HG03432 (cell line): ENCODE data around the gene MCRIP2.
"Not testable (repeated sequence)": the region's sequence is repeated elsewhere in the genome, so short reads cannot be mapped to it uniquely, and the experiment has no call there.

ENCODE experiments used
- ATAC-seq: cut with Tn5 transposase; IDR thresholded peaks from one replicate; pipeline ENCODE4 v1.9.1; 2021; ENCODE audit warnings: mild to moderate bottlenecking, moderate library complexity; ENCODE audit not compliant: unreplicated experiment

The MCRIP2 gene

GRCh38 chr16:641326-642188 lies at the start of gene MCRIP2:
Gene MCRIP2, plus strand, starts transcription at chr16:641828. Its CDS starts 164 bp downstream, at chr16:641992.
- peak; percentile 50 for ATAC-seq

DNA sequence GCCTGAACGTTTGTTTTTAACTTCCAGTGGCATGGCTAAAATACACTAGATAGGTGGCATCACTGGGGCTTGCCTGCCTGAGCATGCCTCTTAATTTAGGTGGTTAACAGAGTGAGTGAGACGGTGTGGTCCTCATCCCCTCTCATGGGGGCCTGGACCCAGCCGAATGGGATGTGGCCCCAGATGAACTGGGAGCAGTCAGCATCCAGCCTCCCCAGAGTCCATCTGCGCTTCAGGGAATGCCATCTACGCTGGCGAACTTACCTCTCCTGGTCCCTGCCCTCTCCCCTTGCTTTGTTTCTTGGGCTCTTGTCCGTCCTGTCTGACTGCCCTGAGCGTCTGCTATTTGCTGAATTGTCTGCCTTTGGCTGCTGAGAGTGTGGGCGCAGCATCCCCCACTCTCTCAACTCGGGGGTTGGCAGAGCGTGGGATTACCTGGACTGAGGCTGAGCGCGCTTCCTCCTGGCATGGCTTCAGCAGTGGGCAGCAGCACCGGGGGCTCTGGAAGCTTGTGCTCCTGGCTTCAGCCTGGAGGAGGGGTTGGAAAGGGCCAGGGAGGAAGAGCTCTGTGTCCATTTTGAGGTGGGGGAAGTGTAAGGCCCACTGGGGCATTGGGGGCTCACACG lies 49.6 kb upstream of the MCRIP2 start:
- no peak for ATAC-seq

DNA sequence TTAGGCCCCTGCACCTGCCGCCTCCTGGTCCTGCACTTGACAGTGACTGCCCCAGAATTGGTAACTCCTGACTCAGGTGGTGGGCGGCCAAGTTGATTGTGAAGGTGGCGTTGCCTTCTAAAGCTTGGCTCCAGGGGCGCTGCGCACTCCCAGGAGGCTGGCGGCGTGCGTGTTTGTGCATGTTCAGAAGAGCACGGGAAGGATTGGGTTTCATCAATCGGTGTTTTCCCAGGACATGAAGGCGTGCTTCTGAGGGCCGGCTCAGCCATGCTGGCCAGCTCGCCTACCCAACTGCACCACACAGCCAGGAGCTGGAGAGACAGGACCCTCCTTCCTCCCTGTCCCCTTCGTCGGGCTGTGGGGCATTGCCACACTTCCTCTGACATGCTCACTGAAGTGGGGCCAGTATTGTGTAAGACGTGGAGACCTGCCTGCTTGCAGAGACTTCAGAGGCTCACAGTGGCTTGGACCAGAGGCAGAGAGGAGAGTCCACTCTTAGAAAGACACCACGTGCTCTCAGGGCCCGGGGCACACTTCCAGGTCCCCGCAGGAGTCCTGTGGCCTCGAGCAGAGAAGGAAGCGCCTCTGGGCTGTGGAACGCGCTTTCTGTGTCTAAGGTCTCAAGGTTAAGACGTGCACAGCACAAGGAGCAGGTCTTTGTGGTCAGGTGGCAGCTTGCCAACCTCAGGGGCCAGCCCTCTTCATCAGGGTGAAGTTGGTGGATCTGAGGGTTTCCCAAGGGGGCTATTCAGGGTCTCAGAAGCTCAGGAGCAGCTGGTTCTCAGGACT lies 48.9 kb upstream of the MCRIP2 start:
- ATAC-seq: no peak

DNA sequence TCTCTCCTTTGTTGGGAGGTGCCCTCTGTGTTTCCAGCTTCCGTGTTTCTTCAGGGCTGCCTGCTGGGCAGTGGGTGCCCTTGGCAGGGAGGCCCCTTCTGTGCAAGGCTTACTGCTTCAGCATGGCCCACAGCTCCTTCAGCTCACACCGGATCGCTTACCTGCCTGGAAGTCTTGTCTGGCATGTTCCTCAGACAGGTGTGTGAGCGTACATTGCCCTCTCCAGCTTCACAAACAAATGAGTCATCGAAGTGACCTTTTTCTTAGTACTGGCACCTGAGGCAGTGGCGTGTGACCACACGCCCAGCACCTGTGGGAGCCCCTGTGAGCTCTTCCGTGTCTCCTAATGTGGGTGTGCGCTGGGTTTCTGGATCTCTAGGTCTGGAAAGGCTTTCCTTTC lies 48.2 kb upstream of the MCRIP2 start:
- no peak for ATAC-seq

DNA sequence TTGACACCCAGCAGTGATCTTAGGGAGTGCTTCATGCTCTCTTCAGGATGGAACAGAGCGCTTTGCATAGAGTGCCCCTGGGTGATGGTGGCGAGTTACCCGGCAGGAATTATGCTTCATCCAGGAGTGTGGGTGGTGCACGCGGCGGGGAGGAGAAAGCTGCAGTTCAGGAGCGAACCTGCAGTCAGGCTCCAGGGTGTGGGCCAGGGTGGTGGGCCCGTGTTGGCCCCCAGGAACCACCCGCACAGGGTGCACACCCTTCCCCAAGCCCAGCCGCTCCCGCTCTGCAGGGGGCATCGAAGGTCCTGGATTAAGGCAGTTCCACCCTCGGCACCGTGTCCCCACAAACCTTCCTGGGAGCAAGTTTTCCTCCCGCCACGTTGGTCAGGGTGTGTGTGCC lies 47.8 kb upstream of the MCRIP2 start:
- no peak for ATAC-seq

DNA sequence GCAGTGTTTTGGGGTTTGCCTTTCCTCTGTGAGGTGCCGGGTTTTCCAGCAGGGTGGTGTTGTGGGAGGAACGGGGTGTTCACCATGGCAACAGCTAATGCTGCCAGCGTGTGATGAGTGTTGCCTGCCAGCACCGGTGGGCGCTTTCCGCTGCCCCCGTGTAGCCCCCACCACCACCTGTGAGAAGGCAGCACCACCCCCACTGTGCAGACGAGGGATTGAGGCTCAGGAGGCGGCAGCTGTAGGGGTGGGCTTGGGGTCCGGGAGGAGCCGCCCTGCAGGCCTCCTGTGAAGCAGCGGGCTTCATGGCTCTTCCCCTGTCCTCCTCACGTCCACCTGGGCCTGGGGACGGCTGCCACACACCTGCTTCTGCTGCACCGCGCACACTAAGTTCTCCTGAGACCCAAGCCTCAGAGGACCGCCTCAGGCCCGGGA lies 46.5 kb upstream of the MCRIP2 start:
- no peak for ATAC-seq

- no peak for ATAC-seq
These were observed 45.5 kb upstream of the MCRIP2 start for GRCh38 chr16:595942-596735.

GRCh38 chr16:596736-597060 lies 44.9 kb upstream of the MCRIP2 start:
- ATAC-seq: no peak

DNA sequence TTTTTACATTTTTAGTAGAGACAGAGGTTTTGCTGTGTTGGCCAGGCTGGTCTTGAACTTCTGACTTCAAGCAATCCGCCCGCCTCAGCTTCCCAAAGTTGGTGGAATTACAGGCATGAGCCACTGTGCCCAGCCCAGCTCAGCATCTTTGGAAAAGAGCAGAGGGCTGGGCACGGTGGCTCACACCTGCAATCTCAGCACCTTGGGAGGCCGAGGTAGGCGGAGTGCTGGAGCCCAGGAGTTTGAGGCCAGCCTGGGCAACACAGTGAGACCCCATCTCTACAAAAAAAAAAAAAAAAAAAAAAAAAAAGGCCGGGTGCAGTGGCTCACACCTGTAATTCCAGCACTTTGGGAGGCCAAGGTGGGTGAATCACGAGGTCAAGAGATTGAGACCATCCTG lies 44.0 kb upstream of the MCRIP2 start:
- ATAC-seq: not testable (repeated sequence)

DNA sequence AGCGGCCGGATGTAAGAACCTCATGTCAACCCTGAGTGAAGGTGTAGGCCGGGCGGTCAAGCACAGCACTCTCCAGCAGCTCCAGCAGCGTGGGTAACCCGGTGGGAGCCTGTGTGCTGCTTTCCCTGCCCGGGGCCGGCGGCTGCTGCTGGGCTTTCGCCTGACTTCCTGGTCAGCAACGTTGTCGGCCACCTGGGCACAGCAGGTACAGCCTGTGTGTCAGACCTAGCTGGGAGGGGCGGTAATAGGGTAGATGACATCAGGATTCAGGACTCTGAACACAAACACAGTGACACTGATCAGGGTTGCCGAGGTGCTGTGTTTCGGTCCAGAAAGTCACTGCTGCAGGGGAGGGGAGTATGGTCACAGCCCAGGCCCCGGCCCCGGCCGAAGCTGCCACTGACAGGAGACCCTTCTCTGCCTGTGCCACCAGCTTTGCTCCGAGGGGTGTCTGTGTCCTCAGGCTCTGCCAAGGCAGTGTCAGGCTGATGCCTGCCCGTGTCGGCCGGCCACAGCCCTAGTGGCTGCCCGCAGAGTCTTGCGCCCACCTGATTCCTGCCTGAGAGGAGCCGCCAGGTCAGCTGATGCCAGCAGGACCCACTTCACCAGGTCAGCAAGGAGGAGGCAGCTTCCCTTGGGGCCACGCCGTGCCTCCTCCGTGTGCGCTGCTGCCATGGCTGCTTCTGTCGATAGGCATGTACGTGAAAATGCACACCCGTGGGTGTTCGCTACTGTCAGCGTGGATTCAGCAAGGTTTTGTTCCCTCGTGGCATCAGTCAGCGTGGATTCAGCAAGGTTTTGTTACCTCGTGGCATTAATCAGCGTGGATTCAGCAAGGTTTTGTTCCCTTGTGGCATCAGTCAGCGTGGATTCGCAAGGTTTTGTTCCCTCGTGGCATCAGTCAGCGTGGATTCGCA lies 42.5 kb upstream of the MCRIP2 start:
- ATAC-seq: no peak

DNA sequence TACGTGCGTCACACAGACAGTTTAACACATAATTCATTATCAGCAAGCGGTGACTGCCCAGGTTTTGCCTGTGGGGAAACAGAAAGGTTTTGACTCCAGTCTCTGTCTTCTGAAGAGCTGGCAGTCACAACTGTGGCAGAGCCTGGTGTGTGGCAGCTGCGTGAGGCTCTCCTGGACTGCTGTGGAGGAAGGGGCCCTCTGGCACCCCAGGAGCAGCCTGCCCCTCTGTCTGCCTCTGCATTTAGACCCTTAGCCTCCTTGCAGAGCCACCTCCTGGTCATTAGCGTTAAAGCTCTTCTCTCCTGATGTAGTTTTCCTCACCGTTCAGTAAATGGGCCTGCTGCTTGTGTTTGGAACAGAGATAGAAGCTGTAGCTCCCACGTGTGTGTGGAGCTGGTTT lies 40.8 kb upstream of the MCRIP2 start:
- no peak for ATAC-seq

DNA sequence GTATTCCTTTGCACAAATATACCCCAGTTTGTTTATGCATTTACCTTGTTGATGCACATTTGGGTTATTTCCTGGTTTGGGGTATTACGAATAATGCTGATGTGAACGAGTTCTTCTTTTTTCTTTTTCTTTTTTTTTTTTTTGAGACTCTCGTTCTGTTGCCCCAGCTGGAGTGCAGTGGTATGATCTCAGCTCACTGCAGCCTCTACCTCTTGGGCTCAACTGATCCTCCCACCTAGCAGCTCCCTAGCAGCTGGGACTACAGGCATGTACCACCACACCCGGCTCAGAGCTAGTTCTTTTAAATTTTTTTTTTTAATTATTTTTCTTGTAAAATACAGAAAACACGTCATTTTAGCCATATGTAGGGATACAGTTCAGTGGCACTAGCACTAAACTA lies 37.7 kb upstream of the MCRIP2 start:
- no peak for ATAC-seq

GRCh38 chr16:606656-607307 lies 34.8 kb upstream of the MCRIP2 start:
- ATAC-seq: no peak

- no peak for ATAC-seq
These were observed 33.6 kb upstream of the MCRIP2 start for GRCh38 chr16:608019-608418.

DNA sequence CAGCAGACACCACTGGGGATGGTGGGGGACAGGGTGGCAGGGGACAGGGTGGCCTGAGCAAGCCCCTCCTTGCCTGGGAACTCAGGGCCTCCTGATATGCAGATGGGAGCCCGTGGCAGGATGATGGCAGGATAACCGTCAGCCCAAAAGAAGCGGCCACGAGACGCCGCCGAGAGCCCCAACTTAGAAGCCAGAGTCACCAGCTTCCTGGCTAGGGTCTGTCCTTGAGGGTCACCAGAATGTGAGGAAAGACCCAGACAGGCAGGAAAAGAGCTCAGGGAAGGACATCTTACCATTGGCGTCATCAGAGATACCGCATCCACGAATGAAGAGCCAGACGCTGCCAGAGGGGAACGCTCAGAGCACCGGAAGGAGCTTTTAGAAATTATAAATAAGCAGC lies 32.3 kb upstream of the MCRIP2 start:
- no peak for ATAC-seq

DNA sequence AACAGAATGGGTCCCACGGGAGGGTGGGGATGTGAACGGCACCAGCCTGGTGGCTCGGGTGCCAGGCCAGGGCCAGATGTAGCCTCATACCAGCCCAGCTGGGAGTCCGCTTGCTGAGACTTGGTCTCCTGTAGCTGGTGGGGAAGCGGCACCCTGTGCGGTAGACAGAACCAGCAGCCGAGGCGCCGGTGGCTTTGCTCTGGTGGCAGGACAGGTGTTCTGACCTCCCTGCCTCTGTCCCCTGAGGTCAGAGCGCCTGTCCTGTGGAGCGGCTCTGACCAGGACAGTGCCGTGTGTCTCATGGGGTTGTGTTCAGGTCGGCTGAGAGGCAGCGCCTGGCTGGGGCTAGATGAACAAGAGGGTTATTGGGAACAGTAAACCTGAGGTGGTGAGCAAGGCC lies 31.6 kb upstream of the MCRIP2 start:
- ATAC-seq: no peak

DNA sequence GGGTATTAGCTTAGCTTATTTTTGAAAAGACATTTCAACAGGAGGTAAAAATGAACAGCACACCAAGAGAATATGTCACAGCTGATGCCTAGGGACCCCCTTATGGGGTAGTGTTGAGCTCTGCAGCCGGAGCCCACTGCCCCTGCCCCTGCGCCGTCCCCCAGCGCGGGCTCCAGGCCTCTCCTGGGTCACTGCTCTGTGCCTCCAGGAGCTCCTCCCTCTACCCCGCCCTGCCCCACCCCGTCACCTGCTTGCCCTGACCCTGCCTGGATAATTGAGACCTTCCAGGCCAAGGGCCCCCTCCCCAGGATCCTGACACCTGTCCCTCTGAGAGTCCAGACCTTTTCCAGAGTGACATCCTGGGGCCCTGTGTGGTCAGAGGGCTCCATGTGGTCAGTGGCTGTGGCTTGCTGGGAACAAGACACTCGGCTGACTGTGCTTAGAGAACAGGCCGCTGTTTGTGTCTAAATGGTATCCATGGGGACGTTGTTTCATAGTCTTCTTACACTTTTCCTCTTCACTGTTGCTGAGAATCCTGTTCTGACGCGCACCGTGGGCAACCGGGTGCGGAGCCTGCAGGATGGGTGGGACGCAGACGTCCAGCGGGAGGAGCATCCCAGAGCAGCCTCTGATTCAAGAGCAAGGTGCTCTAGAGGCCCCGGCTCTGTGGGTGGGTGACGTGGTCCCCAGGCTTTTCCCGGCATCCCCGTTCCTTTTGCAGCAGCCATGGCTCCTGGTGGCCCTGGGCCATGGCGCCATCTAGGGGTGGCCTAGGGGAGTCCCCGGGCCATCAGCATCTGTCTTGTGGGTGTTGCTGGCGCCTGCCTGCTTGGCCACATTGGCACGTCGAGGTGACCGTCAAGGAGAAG lies 30.9 kb upstream of the MCRIP2 start:
- ATAC-seq: no peak

DNA sequence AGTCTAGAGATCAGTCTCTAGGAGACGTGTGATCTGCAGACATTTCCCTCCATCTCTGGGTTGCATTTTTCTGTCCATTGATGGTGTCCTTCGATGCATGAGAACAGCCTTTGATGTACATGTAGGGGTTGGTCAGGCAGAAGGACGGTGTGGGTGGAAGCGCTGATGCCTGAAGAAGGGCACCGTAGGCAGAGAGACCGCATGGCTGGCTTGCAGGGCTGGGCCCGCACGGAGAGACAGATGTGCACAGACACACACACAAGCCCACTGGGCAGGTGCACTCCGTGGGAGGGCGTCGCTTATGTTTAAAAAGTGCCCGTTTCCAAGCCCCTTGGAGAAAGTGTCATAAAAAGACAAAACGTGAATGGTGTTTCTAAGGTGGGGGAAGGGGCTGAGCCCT lies 26.5 kb upstream of the MCRIP2 start:
- no peak for ATAC-seq
